CD4-positive, alpha-beta memory T cell (primary cell): ENCODE data around the gene DDB1. TPM values are rescaled to one million over a fixed set of nuclear protein-coding genes. Genes with fewer than 3 reads are reported as not detected.

Source experiments
- CTCF ChIA-PET: fragments of 350-600 bp; sonication (Branson Sonifier 250); formaldehyde crosslinking; loops from one replicate; lab custom pipeline; 2021; ENCODE audit warnings: inconsistent platforms; ENCODE audit not compliant: partially characterized antibody; lab: Charles Lee
- POLR2A ChIA-PET: fragments of 350-600 bp; sonication (Branson Sonifier 250); formaldehyde crosslinking; loops from one replicate; lab custom pipeline; 2021; ENCODE audit not compliant: partially characterized antibody; lab: Charles Lee
- DNase-seq, 5 donors: peaks; one replicate each; pipeline versions ENCODE4 v3.0.0 to v3.0.0-alpha.2; 2020 to 2022; ENCODE audit warnings: mixed read lengths in 1 of 5
- H3K27ac ChIP-seq: one replicate; pipeline ENCODE4 v1.7.0; 2013; ENCODE audit warnings: low read depth, low read length
- H3K27me3 ChIP-seq: 2 replicates; pipeline ENCODE4 v1.7.0; 2013; ENCODE audit warnings: mild to moderate bottlenecking, low read length, moderate library complexity; ENCODE audit not compliant: insufficient read depth
- H3K36me3 ChIP-seq: 2 replicates; pipeline ENCODE4 v1.7.0; 2013; ENCODE audit warnings: mild to moderate bottlenecking, low read length, moderate library complexity; ENCODE audit not compliant: insufficient read depth
- H3K4me1 ChIP-seq: 2 replicates; pipeline ENCODE4 v1.7.0; 2013; ENCODE audit warnings: mild to moderate bottlenecking, low read length, moderate library complexity; ENCODE audit not compliant: insufficient read depth
- H3K4me3 ChIP-seq, 2 donors: one replicate each; pipeline ENCODE4 v1.7.0; 2013; ENCODE audit warnings: low read length in 2 of 2, mild to moderate bottlenecking in 1 of 2
- H3K9me3 ChIP-seq, 2 donors: one replicate each; pipeline ENCODE4 v1.7.0; 2013; ENCODE audit warnings: low read length in 2 of 2, control low read depth in 1 of 2; ENCODE audit not compliant: control insufficient read depth in 1 of 2
- H3K27ac Mint-ChIP-seq, 7 donors: one replicate each; pipeline ENCODE4 v1.8.0; 2020 to 2021; ENCODE audit warnings: mixed read lengths in 7 of 7, mild to moderate bottlenecking in 6 of 7, inconsistent platforms in 3 of 7, moderate library complexity in 3 of 7
- H3K27me3 Mint-ChIP-seq, 2 donors: one replicate each; pipeline ENCODE4 v1.8.0; 2020 to 2021; ENCODE audit warnings: mixed read lengths in 2 of 2
- H3K36me3 Mint-ChIP-seq, 2 donors: one replicate each; pipeline ENCODE4 v1.8.0; 2020 to 2021; ENCODE audit warnings: mixed read lengths in 2 of 2, inconsistent platforms in 1 of 2, mild to moderate bottlenecking in 1 of 2
- H3K4me1 Mint-ChIP-seq, 4 donors: one replicate each; pipeline ENCODE4 v1.8.0; 2020 to 2021; ENCODE audit warnings: mixed read lengths in 4 of 4, mild to moderate bottlenecking in 1 of 4
- H3K4me3 Mint-ChIP-seq, 8 donors: one replicate each; pipeline ENCODE4 v1.8.0; 2020 to 2021; ENCODE audit warnings: mixed read lengths in 8 of 8, mild to moderate bottlenecking in 7 of 8, moderate library complexity in 6 of 8, inconsistent platforms in 3 of 8
- H3K9me3 Mint-ChIP-seq, 8 donors: one replicate each; pipeline ENCODE4 v1.8.0; 2020 to 2021; ENCODE audit warnings: mixed read lengths in 8 of 8, mild to moderate bottlenecking in 5 of 8, inconsistent platforms in 3 of 8, moderate library complexity in 1 of 8
- intact Hi-C: fragments of 100-400 bp; cut with micrococcal nuclease; formaldehyde crosslinking; loops from one replicate; pipeline ENCODE4 v1.15.1; 2023
- polyA plus RNA-seq, 2 donors: library from polyadenylated mRNA; unstranded; fragments of 300-500 nt; fragmentation: Illumina TruSeq; gene quantifications; one replicate each; pipeline ENCODE4 v1.2.3, GENCODE V29; 2021
- total RNA-seq, 2 experiments: library from RNA; stranded (reverse); gene quantifications; one replicate each; pipeline ENCODE4 v1.2.3, GENCODE V29; 2021

DDB1 gene
- total and polyA plus RNA-seq, 4 experiments from 2014 or later: 121 to 169 (median 148) TPM

GRCh38 chr11:61370349-61371005, 37.6 kb upstream of the DDB1 start:
- no peaks in the 10 kb centered on the region for H3K27me3 ChIP-seq
- CTCF ChIA-PET: interaction anchor here (0.7 to 2.5 kb wide), 3 partner anchors 9 to 15 kb away, joined by 3 to 12 read pairs (median 5); partner anchors contain the start of gene CYB561A3
- no peaks in the 10 kb centered on the region for H3K4me1 Mint-ChIP-seq
- H3K36me3 ChIP-seq: peaks cover 43% of the 10 kb centered on the region
- no peaks in the 10 kb centered on the region for H3K4me1 ChIP-seq
- H3K36me3 Mint-ChIP-seq: peaks cover 7 to 42% of the 10 kb centered on the region in 2 donors
- no peaks in the 10 kb centered on the region for H3K9me3 ChIP-seq
- intact Hi-C loops: no loop called here
- no peak overlapping the region for H3K4me3 Mint-ChIP-seq
- H3K27me3 Mint-ChIP-seq: no peaks in the 10 kb centered on the region
- H3K4me3 ChIP-seq: no peak overlapping the region
- POLR2A ChIA-PET: interaction anchor here (1.1 to 1.8 kb wide), 3 partner anchors 9 to 37 kb away, joined by 4 to 7 read pairs (median 4); partner anchors contain the start of genes CYB561A3, DDB1, TKFC and TMEM138
- no peaks in the 10 kb centered on the region for H3K9me3 Mint-ChIP-seq
- H3K27ac Mint-ChIP-seq: peak overlapping the region in 2 of 7 donors; percentile 19 to 69
- DNase-seq: no peak
- H3K27ac ChIP-seq: no peak overlapping the region

GRCh38 chr11:61369372-61370348, 36.8 kb upstream of the DDB1 start:
- CTCF ChIA-PET: interaction anchor here (0.7 to 2.5 kb wide), 3 partner anchors 8 to 34 kb away, joined by 3 to 12 read pairs (median 10); partner anchors contain the start of gene CYB561A3
- H3K36me3 ChIP-seq: peaks cover 44% of the 10 kb centered on the region
- H3K27me3 ChIP-seq: no peaks in the 10 kb centered on the region
- Mint-ChIP-seq H3K9me3 (no peaks in the 10 kb centered on the region), H3K4me1 (no peaks in the 10 kb centered on the region), H3K36me3 (peaks cover 7 to 42% of the 10 kb centered on the region in 2 donors), H3K27ac (peak overlapping the region in 2 of 7 donors; percentile 0 to 7), H3K27me3 (no peaks in the 10 kb centered on the region), H3K4me3 (no peak overlapping the region)
- no peak for DNase-seq
- POLR2A ChIA-PET: interaction anchor here (1.1 to 2.2 kb wide), 3 partner anchors 16 to 36 kb away, joined by 4 to 13 read pairs (median 4); partner anchors contain the start of genes DDB1, TKFC and TMEM216
- no peaks in the 10 kb centered on the region for H3K9me3 ChIP-seq
- H3K27ac ChIP-seq: no peak overlapping the region
- intact Hi-C loops: no loop called here
- no peaks in the 10 kb centered on the region for H3K4me1 ChIP-seq
- H3K4me3 ChIP-seq: no peak overlapping the region

GRCh38 chr11:61368646-61369045, 35.7 kb upstream of the DDB1 start:
- Mint-ChIP-seq H3K4me3 (no peak overlapping the region), H3K4me1 (peaks cover 2 to 4% (median 3%) of the 10 kb centered on the region in 4 donors), H3K27me3 (no peaks in the 10 kb centered on the region), H3K9me3 (no peaks in the 10 kb centered on the region), H3K36me3 (peaks cover 7 to 52% of the 10 kb centered on the region in 2 donors), H3K27ac (peak overlapping the region in 1 of 7 donors; percentile 57)
- Histone ChIP-seq H3K27ac (no peak overlapping the region), H3K36me3 (peaks cover 53% of the 10 kb centered on the region), H3K4me3 (no peak overlapping the region), H3K4me1 (peaks cover 3% of the 10 kb centered on the region), H3K27me3 (no peaks in the 10 kb centered on the region), H3K9me3 (no peaks in the 10 kb centered on the region)
- CTCF ChIA-PET: interaction anchor here (2.2 to 4.2 kb wide), 2 partner anchors 17 to 33 kb away, joined by 10 to 23 read pairs; no protein-coding TSS in a partner anchor
- intact Hi-C loops: no loop called here
- POLR2A ChIA-PET: interaction anchor here (2.2 kb wide), 1 partner anchor 23 kb away, joined by 13 read pairs; the partner anchor contains the start of gene TMEM216
- DNase-seq: no peak

GRCh38 chr11:61367406-61367805, 34.5 kb upstream of the DDB1 start:
- DNase-seq: no peak
- POLR2A ChIA-PET: interaction anchor here (0.9 to 1.1 kb wide), 2 partner anchors 34 to 62 kb away, joined by 3 to 4 read pairs; partner anchors contain the start of genes CPSF7 and SDHAF2
- Mint-ChIP-seq H3K27me3 (no peaks in the 10 kb centered on the region), H3K4me3 (no peak overlapping the region), H3K9me3 (no peaks in the 10 kb centered on the region), H3K27ac (no peak overlapping the region), H3K4me1 (peaks cover 9 to 17% (median 13%) of the 10 kb centered on the region in 4 donors), H3K36me3 (peaks cover 7 to 61% of the 10 kb centered on the region in 2 donors)
- CTCF ChIA-PET: interaction anchor here (1.1 to 4.2 kb wide), 3 partner anchors 18 to 36 kb away, joined by 5 to 23 read pairs (median 5); no protein-coding TSS in a partner anchor
- Histone ChIP-seq H3K27me3 (no peaks in the 10 kb centered on the region), H3K9me3 (no peaks in the 10 kb centered on the region), H3K36me3 (peaks cover 53% of the 10 kb centered on the region), H3K4me3 (no peak overlapping the region), H3K4me1 (peaks cover 14% of the 10 kb centered on the region), H3K27ac (no peak overlapping the region)
- intact Hi-C loops: no loop called here

- no peaks in the 10 kb centered on the region for H3K27me3 ChIP-seq
Observed at GRCh38 chr11:61364012-61364675, 31.2 kb upstream of the DDB1 start.

GRCh38 chr11:61362542-61362875, 29.6 kb upstream of the DDB1 start:
- Mint-ChIP-seq H3K27ac (peak overlapping the region; percentile 92 to 100 (median 99)), H3K4me3 (peak overlapping the region; percentile 93 to 100 (median 98)), H3K36me3 (peaks cover 4 to 42% of the 10 kb centered on the region in 2 donors), H3K9me3 (peaks cover 0 to 3% (median 0%) of the 10 kb centered on the region in 8 donors), H3K27me3 (no peaks in the 10 kb centered on the region), H3K4me1 (peaks cover 21 to 50% (median 32%) of the 10 kb centered on the region in 4 donors)
- ChIA-PET POLR2A (interaction anchor here (0.6 to 6.3 kb wide), 22 partner anchors 9 to 1479 kb away, joined by 3 to 97 read pairs (median 6); partner anchors contain the start of genes CPSF7, DDB1, EEF1G and HNRNPUL2), CTCF (interaction anchor here (1.0 to 7.1 kb wide), 10 partner anchors 14 to 73 kb away, joined by 3 to 92 read pairs (median 6); partner anchors contain the start of genes DDB1, TKFC and TMEM216)
- Histone ChIP-seq H3K27ac (peak overlapping the region; percentile 95), H3K9me3 (no peaks in the 10 kb centered on the region), H3K4me1 (peaks cover 27% of the 10 kb centered on the region), H3K27me3 (no peaks in the 10 kb centered on the region), H3K36me3 (peaks cover 29% of the 10 kb centered on the region), H3K4me3 (peak overlapping the region; percentile 87 to 95)
- intact Hi-C loops: loop anchor here (1.0 to 2.0 kb wide), 3 partner anchors 29 to 68 kb away; partner anchors contain the start of genes DDB1, SDHAF2, TKFC and TMEM216
- peak in 4 of 5 donors; percentile 56 to 74 (median 60) for DNase-seq

More at GRCh38 chr11:61364012-61364675, 31.2 kb upstream of the DDB1 start:
- Mint-ChIP-seq H3K36me3 (peaks cover 7 to 56% of the 10 kb centered on the region in 2 donors), H3K27ac (peak overlapping the region in 5 of 7 donors; percentile 49 to 99 (median 92)), H3K9me3 (peaks cover 0 to 3% (median 0%) of the 10 kb centered on the region in 8 donors), H3K27me3 (no peaks in the 10 kb centered on the region), H3K4me3 (peak overlapping the region in 6 of 8 donors; percentile 48 to 100 (median 94)), H3K4me1 (peaks cover 18 to 46% (median 30%) of the 10 kb centered on the region in 4 donors)
- Histone ChIP-seq H3K36me3 (peaks cover 42% of the 10 kb centered on the region), H3K4me3 (no peak overlapping the region), H3K9me3 (no peaks in the 10 kb centered on the region), H3K4me1 (peaks cover 27% of the 10 kb centered on the region), H3K27ac (no peak overlapping the region)
- intact Hi-C loops: no loop called here
- ChIA-PET CTCF (interaction anchor here (1.5 to 7.1 kb wide), 6 partner anchors 18 to 71 kb away, joined by 3 to 92 read pairs (median 20); partner anchors contain the start of genes DDB1 and TKFC), POLR2A (interaction anchor here (0.5 to 6.3 kb wide), 3 partner anchors 31 to 449 kb away, joined by 4 to 97 read pairs (median 5); partner anchors contain the start of genes CPSF7, DDB1, SDHAF2 and TKFC)
- DNase-seq: no peak
